Bronchial epithelial cell (primary cell): Measurements from ENCODE around the gene CHD1. TPM values are rescaled to one million over a fixed set of nuclear protein-coding genes. Genes with fewer than 3 reads are reported as not detected.

Source experiments
- DNase-seq: peaks from one replicate; pipeline ENCODE4 v3.0.0-alpha.2; 2010; ENCODE audit warnings: low read depth
- FAIRE-seq: peaks from 2 replicates; lab custom pipeline; 2011; peaks lifted over from hg19 to GRCh38; lab: Jason Lieb, UNC
- H3K27me3 ChIP-seq: 2 replicates; pipeline ENCODE4 v1.5.1; 2011; ENCODE audit warnings: low read length; ENCODE audit not compliant: control insufficient read depth, insufficient read depth
- H3K36me3 ChIP-seq: 2 replicates; pipeline ENCODE4 v1.5.1; 2011; ENCODE audit warnings: low read length; ENCODE audit not compliant: control insufficient read depth, insufficient read depth
- H3K4me3 ChIP-seq: 2 replicates; pipeline ENCODE4 v1.5.1; 2011; ENCODE audit warnings: mild to moderate bottlenecking, low read depth, low read length, control low read depth
- CTCF ChIP-seq: IDR thresholded peaks from 2 replicates; pipeline ENCODE4 v1.5.1; 2011; ENCODE audit warnings: mild to moderate bottlenecking, moderate library complexity, low read length, control low read depth, inconsistent platforms; ENCODE audit not compliant: insufficient read depth, severe bottlenecking
- total RNA-seq: library from RNA; depleted of rRNA; stranded (reverse); fragments of >200 nt; gene quantifications from 2 replicates; pipeline ENCODE4 v1.2.1, GENCODE V29; 2014

Gene CHD1
- total RNA-seq, 1 donor from 2014 or later: 50.5 TPM

DNA sequence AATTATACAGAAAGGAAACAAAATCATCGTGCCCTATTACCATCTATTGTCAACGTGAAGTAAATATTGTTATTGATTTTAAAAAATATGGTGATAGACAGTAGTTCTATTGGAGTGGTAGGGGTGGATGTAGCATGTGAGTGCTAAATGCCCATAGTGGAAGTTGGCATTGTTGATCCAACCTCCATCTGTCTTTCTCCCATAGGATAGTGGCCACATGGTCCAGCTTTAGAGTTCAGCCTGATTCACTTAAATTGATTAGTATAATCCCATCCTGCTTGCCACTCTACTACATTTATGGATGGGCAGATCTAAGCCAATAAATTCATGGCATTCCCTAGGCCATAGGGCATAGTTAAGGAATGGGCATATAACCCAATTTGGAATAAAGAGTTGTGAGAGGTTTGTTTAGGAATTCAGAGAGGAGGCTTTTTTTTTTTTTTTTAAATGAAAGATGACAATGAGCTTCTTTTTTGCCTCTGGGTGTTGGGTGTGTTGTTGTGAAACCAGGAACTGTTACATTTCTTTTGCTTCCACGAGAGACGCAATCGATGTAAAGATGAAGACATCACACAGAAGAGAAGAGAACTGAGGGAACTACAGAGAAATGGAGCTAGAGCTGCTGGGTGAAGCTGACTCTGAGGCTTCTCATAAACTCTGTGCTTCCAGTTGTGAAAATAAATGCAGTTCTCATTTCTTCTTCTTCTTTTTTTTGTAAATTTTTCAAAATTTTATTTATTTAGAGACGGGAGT lies 12.5 kb upstream of the CHD1 start:
- no peak for TF ChIP-seq CTCF
- DNase-seq (no peak), FAIRE-seq (no peak)
- Histone ChIP-seq H3K27me3 (no peaks in the 10 kb centered on the region), H3K36me3 (no peaks in the 10 kb centered on the region), H3K4me3 (no peak overlapping the region)

GRCh38 chr5:98940581-98940980 lies 11.8 kb upstream of the CHD1 start:
- no peak overlapping the region for H3K4me3 ChIP-seq
- no peak for TF ChIP-seq CTCF
- FAIRE-seq: no peak
- no peak for DNase-seq
- H3K36me3 ChIP-seq: no peaks in the 10 kb centered on the region
- no peaks in the 10 kb centered on the region for H3K27me3 ChIP-seq

DNA sequence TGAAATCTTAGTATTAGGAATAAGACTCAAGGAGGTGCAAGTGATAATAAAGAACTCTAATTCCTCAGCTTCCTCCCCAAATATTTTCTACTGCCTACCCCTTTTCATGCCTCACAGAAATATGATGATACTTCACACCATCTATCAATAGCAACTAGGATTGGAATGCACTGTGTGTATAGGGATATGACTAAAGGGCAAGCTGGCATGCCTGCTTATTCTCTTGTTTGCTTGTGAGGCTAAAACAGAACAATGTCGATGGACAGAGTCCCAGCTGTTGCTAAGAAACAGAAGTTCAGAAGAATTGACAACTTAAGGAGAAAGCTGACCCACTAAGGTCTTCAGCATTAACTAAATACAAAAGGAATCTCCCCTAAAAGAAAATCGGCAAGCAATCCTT lies 9.7 kb upstream of the CHD1 start:
- no peak for FAIRE-seq
- no peak for TF ChIP-seq CTCF
- H3K27me3 ChIP-seq: no peaks in the 10 kb centered on the region
- H3K36me3 ChIP-seq: no peaks in the 10 kb centered on the region
- no peak overlapping the region for H3K4me3 ChIP-seq
- DNase-seq: peak; percentile 50

- Histone ChIP-seq H3K36me3 (no peaks in the 10 kb centered on the region), H3K27me3 (no peaks in the 10 kb centered on the region), H3K4me3 (no peak overlapping the region)
- DNase-seq: no peak
- no peak for TF ChIP-seq CTCF
- FAIRE-seq: no peak
Observed at GRCh38 chr5:98936948-98937715, 8.3 kb upstream of the CHD1 start.

- no peak for FAIRE-seq
- TF ChIP-seq CTCF: no peak
- Histone ChIP-seq H3K4me3 (no peak overlapping the region), H3K36me3 (no peaks in the 10 kb centered on the region), H3K27me3 (no peaks in the 10 kb centered on the region)
- DNase-seq: no peak
Observed at GRCh38 chr5:98935206-98935605, 6.4 kb upstream of the CHD1 start.
